Activated CD4-positive, alpha-beta T cell treated with anti-CD3 and anti-CD28 coated beads for 24 hours (primary cell): ENCODE measurements around the gene ZNF618.

Experiments used
- DNase-seq, 2 donors: peaks; one replicate each; pipeline ENCODE4 v3.0.0-alpha.2; 2020; ENCODE audit warnings: low read depth in 2 of 2

ZNF618 gene

GRCh38 chr9:113912816-113913215, 36.7 kb downstream of the ZNF618 start:
- no peak for DNase-seq

DNA sequence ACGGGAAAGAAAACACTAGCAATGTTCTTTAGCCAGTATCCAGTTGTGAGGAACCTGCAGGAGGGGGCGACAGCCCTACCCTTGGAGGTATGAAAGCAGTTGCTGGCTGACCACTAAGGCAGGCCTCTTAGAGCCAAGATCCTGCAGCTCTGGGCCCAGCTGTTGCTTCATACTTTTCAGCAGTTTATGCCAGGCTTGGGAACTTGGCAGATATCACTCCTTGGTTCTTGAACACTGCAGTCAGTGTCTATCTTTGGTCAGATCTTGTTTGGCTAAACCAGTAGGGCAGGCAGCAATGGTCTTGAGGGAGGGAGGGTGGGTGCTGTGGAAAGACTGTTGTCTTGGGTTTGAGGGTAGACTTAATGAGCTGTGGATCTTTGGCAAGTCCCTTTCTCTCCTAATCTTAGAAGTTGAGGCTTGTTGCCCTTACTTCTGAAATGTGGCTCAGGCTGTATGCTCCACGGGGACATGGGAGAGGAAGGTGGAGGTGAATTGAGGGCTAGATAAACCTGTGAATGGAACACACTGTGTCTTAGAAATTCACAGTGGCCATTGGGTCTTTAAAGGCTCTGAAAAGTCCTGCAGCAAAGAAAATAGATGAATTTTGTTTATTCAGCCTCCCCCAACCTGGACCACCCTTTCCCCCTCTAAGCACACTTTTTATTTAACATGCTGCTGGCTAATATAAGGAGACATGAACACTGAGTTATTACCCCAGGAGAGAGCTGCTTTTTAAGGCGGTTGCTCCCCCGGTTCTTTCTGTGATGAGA, 37.5 kb downstream of the ZNF618 start:
- DNase-seq: no peak

DNA sequence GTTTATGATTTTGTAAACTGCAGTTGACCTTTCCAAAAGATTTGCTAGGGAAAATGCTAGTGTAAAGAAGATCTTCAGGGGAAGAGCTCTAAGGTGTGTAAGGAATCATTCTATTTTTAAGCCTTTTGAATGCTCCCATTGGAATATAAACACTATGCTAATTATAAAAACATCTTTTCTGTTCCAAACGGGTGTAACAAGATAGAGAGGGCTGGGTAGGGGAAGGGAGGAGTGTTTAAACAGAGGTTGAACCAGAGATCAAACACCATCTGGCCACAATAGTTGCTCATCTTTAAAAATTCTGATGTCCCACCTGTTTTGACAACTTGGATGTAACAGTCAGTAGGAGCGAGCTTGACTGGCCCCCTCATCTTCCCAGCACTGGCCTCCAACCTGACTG, 38.4 kb downstream of the ZNF618 start:
- no peak for DNase-seq

- DNase-seq: no peak
Measured at GRCh38 chr9:113915817-113916434, 39.8 kb downstream of the ZNF618 start.

DNA sequence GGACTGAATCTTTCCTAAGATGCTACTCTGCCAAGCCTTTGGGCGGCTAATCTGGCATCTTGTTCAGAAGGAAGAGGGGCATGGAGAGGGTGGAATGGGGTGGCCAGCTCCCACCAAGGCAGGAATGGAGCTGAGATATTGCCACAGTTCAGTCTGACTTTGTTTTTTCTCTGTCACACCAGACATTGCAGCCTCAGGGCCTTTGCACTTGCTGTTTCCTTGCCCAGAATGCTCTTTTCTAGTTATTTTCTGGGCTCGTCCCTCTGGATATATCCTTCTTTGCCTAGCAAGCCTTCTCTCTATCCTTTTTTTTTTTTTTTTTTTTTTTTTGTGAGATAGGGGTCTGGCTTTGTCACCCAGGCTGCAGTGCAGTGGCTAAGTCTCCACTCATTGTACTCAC, 40.8 kb downstream of the ZNF618 start:
- DNase-seq: no peak

DNA sequence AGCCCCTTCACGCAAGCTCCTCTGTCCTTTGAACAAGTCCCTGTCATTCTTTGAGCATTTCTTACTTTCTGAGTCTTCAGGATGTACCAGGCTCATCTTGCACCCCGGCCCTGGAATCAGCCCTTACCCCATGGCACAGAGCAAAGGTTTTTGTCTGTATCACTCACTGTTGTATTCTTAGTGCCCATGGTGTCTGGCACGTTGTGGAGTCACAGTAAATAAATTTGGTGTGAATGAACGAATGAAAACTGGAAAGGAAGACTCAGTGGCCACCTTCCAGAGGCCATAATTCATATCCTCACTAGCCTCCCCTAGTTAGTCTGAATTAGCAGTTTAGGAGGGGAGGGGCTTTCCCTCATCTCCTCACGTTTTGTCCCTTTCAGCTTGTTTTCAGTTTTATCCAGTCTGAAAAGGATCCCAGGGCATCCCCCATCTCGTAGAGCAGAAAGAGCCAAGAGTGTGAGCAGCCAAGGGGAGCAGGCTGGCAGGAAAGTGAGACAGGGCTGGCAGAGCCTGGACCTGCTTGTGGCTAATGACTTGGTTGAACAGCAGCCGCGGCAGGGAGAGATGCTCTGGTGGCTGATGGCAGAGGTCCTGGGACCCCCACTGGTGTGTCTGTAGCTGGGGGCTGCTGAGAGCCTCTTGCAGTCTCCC, 42.7 kb downstream of the ZNF618 start:
- no peak for DNase-seq

DNA sequence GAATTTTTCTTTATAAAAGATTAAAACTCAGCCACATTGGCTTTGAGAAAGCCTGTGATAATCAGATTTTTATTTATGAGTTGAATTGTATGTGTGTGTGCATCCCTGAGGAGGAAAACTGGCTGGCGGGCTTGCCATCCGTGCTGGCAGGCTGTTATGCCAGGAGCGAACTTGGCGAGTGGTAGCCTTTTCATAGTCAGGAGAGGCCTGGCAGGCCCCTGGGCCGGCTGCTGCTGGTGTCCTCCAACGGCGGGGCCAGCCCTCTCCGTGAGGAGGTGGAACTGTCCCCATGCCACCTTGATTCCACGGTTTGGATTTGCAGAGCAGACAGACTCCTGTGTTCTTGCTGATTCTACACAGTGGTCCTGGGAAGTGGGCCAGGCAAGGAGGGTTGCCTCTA, 43.3 kb downstream of the ZNF618 start:
- DNase-seq: no peak

DNA sequence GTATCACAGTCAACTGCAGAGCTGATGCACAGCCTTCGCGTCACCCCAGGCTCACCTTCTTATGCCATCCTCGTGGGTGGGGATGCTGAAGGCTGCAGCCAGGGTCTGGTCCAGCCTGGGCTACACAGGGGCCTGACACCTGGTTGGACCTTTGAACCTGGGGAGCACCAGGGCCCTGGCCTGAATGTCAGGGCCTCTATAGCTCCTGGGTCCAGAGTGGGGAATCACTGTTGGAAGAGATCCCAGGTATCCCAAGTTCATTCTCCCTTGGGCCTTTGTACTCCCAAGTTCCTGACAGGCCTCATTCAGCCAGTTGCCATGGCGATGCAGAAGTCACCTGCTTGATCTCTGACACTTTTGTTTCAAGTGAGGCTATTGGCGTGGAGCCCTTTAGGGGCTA, 43.8 kb downstream of the ZNF618 start:
- no peak for DNase-seq

DNA sequence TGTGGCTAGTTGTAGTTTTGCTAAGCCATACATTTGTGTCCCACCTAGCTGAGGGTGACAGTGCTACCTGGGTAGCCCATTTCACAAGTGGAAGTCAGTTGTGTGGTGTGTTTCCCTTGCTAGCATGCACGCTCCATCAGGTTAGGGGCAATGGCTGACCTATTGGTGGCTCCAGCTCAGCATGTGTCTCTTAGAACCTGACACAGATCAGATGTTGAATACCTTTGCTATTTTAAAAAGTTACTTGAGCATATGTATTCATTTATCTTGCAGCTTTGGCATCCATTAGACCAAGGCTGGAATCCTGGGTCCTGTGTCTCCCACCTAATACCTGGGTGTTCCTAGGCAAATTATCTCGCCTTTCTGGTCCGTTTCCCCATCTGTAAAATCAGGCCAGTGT, 44.8 kb downstream of the ZNF618 start:
- DNase-seq: no peak

- no peak for DNase-seq
Measured at GRCh38 chr9:113921396-113921925, 45.4 kb downstream of the ZNF618 start.

- no peak for DNase-seq
Measured at GRCh38 chr9:113922160-113922559, 46.1 kb downstream of the ZNF618 start.

GRCh38 chr9:113926211-113926610, 50.1 kb downstream of the ZNF618 start:
- no peak for DNase-seq

DNA sequence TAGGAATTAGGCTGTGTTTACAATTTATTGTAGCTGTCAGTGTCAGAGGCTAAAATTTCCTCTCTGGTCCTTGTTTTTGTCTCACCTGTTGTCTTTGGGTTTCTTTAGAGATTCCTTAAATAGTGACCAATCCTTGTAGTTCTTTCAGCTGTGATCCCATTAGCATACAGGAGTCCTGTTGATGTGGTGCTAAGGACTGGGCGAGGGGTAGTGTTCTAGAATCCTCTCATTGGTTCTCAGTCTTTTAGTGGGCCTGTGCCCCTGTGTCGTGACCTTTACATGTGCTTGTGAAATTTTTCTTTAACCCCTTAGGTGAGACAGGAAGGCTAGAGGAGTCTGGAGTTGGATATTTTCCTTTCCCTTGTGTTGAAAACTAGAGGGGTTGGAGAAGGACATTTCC, 51.2 kb downstream of the ZNF618 start:
- DNase-seq: no peak

- no peak for DNase-seq
Measured at GRCh38 chr9:113928269-113928668, 52.2 kb downstream of the ZNF618 start.

- DNase-seq: no peak
Measured at GRCh38 chr9:113929634-113930389, 53.7 kb downstream of the ZNF618 start.

- no peak for DNase-seq
Measured at GRCh38 chr9:113930390-113930783, 54.3 kb downstream of the ZNF618 start.

DNA sequence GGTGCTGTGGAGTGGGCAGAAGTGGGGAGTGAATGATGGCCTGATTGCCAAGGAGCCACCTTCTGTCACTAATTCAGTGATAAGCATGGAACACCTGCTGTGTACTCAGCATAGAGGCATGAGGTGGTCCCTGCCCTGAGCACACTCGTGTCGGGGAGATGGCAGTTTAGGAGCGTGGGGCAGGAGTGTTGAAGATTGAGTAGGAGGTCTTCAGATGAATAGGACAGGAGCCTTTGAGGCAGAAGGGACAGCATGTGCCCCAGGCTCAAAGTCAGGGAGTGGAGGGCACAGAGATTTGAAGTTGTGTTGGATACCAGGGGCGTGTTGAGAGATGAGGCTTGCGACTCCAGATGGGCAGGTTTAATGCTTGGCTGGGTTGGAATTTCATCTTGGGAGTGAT, 55.0 kb downstream of the ZNF618 start:
- DNase-seq: no peak

DNA sequence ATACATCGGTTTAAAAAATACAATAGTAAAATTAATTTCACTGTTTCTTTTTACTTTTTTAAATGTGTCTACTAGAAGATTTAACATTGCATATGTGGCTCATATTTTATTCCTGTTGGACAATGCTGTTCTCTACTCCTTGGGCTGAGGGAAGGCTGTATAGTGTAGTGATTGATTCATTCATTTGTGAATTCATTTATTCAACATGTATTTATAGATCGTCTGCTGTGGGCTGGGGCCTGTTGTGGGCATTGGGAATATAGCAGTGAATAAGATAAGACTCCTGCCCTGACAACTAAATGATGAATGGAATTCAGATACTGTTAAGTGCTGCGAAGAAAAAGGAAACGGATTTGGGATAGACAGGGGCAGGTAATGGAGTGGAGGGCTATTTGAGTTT, 55.7 kb downstream of the ZNF618 start:
- no peak for DNase-seq

DNA sequence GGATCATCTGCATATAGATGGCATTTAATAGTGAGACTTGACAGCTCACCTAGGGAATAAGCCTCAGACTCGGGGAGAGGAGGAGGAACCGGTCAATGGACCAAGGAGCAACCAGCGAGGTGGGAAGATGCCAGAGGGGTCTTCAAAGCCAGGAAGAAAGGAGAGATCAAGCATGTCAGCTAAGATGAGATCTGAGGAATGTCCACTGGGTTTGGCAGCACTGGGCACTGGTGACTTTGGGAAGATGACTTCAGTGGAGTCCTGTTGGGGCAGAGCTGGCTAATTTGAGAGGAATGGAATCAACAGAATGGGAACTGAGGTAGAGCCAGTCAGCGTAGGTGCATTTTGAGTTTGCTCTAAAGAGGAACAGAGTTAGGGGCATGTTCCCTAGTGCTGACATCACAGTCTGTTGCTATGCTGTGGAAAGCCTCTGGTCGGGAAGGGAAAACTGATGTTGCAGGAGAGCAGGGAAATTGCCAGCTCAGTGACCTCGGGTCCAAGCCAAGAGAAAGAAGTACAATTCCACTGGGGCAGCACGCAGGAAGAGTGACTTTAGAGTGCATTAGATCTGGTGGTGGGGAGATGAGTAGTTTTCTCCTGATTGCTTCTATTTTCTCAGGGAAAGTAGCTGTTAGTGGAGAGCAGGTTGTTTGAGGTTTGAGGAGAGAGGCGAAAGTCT, 56.9 kb downstream of the ZNF618 start:
- no peak for DNase-seq

DNA sequence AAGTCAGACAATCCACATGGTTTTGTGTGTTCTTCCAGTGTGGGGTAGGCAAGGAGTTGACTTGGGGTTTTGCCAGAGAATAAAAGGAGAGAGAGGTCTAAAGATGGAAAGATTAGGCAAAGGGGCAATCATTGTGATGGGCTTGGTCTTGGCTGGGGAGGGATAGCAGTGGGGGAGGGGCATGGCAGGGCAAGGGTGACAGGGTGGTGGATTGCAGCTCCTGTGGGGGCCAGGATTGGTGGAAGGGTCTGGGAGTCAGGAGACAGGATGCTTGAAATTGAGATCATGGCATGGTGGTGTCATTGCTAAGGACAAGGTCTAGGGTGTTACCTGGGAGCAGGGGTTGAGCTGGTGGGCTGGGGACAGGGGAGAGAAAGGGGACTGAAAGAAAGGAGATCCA, 57.6 kb downstream of the ZNF618 start:
- DNase-seq: no peak

GRCh38 chr9:113934167-113934828, 58.2 kb downstream of the ZNF618 start:
- DNase-seq: no peak
